ENCODE measurements around the gene RPA3. TPM values are rescaled to one million over a fixed set of nuclear protein-coding genes. Genes with fewer than 3 reads are reported as not detected.

RPA3 gene
- total RNA-seq, 1 experiment from 2014 or later, result 87.5 TPM

DNA sequence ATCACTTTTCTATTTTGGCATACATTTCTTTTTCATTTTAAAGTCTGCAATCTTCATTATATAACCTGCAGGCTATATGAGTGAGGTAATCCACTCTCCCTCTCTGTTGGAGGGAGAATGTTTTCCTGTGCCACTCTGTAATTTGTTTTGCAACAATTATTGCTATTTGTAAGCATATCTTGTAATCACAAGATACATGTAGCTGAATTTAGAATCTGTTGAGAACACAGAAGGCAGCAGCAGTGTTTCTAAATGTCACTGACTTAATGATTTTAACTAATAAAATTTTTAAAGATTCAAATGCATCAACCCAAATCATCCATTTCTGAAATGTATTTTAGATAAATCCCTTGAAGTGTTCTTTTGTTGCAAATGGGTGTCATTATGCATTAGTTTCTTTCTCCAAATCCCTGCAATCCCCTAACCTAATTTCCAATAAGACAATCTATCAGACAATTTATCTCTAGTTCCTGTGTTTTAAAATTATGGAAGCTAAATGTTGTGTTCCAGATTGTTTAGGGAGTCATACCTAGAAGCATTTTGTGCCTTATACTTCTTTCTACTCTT, 97.7 kb downstream of the RPA3 start:
- ATAC-seq (no peak), DNase-seq (ENCODE audit: low read depth, low spot score) (no peak)
- no peaks in the 10 kb centered on the region for H3K4me1 ChIP-seq (ENCODE audit: control insufficient read depth in 1 of 2, insufficient read depth in 2 of 2, low read length in 2 of 2)
- H3K4me3 ChIP-seq (replicated peaks in 1 of 2; ENCODE audit: low read depth in 1 of 2, low read length in 2 of 2), result no peak overlapping the region
- no peaks in the 10 kb centered on the region for H3K9me3 ChIP-seq (ENCODE audit: control insufficient read depth in 1 of 2, insufficient read depth in 1 of 2, low read depth in 1 of 2, low read length in 2 of 2)
- no peaks in the 10 kb centered on the region for H3K27me3 ChIP-seq (ENCODE audit: insufficient read depth, low read length)
- no peak overlapping the region for H2AFZ ChIP-seq (ENCODE audit: low read depth, low read length, poor library complexity, severe bottlenecking)
- POLR2A ChIA-PET, result no interaction called here
- intact Hi-C loops (cut with micrococcal nuclease), result no loop called here
- no peak overlapping the region for H3K4me2 ChIP-seq (ENCODE audit: low read length)
- H3K79me2 ChIP-seq (ENCODE audit: insufficient read depth, low read length), result no peaks in the 10 kb centered on the region
- H3K27ac ChIP-seq (ENCODE audit: low read depth, low read length), result no peak overlapping the region
- no peak for TF ChIP-seq MAX (IDR thresholded peaks at IDR 0.05)
- no peak for TF ChIP-seq POLR2A (IDR thresholded peaks at IDR 0.05; ENCODE audit: borderline replicate concordance, extremely low read depth, insufficient read depth, insufficient read length)
- no peak for TF ChIP-seq EZH2phosphoT487 (IDR thresholded peaks at IDR 0.05; ENCODE audit: borderline replicate concordance)
- H3K9ac ChIP-seq (ENCODE audit: low read length), result no peak overlapping the region
- BruUV-seq (replicated peaks), result no TSS peak
- no peaks in the 10 kb centered on the region for H3K36me3 ChIP-seq (ENCODE audit: control insufficient read depth in 1 of 2, insufficient read depth in 2 of 2, low read length in 2 of 2)
- no peaks in the 10 kb centered on the region for H3K9me2 ChIP-seq (ENCODE audit: insufficient read depth)
- CTCF ChIA-PET, result no interaction called here
- no peaks in the 10 kb centered on the region for H4K20me1 ChIP-seq (ENCODE audit: insufficient read depth)
- RAD21 ChIA-PET (ENCODE audit: low non-redundant PET in 1 of 2, low total read pairs in 2 of 2, uncharacterized antibody in 2 of 2, unreplicated experiment in 2 of 2), result no interaction called here

DNA sequence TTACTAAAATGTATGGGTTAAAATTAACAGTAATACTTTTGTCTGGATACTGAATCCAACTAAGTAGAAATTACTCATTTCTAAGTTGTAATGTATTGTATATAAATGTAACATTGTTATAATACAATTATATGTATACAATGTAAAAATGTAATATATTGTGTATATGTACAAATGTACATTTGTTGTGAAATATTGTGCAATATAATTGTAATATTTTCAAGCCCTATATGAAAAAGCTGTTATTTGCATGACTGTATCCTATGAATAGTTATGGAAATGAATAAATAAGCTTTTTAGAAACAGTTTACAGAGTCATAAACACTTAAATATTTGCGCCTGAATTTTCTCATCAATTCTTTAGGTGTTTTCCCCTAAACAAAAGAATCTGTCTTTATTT, 98.2 kb downstream of the RPA3 start:
- Histone ChIP-seq H3K9me3 (ENCODE audit: control insufficient read depth in 1 of 2, insufficient read depth in 1 of 2, low read depth in 1 of 2, low read length in 2 of 2) (no peaks in the 10 kb centered on the region), H3K9ac (ENCODE audit: low read length) (no peak overlapping the region), H3K9me2 (ENCODE audit: insufficient read depth) (no peaks in the 10 kb centered on the region), H3K79me2 (ENCODE audit: insufficient read depth, low read length) (no peaks in the 10 kb centered on the region), H3K4me1 (ENCODE audit: control insufficient read depth in 1 of 2, insufficient read depth in 2 of 2, low read length in 2 of 2) (no peaks in the 10 kb centered on the region), H3K36me3 (ENCODE audit: control insufficient read depth in 1 of 2, insufficient read depth in 2 of 2, low read length in 2 of 2) (no peaks in the 10 kb centered on the region), H3K27me3 (ENCODE audit: insufficient read depth, low read length) (no peaks in the 10 kb centered on the region), H2AFZ (ENCODE audit: low read depth, low read length, poor library complexity, severe bottlenecking) (no peak overlapping the region), H4K20me1 (ENCODE audit: insufficient read depth) (no peaks in the 10 kb centered on the region), H3K4me2 (ENCODE audit: low read length) (no peak overlapping the region), H3K27ac (ENCODE audit: low read depth, low read length) (no peak overlapping the region), H3K4me3 (replicated peaks in 1 of 2; ENCODE audit: low read depth in 1 of 2, low read length in 2 of 2) (no peak overlapping the region)
- ATAC-seq, result no peak
- BruUV-seq (replicated peaks), result no TSS peak
- ChIA-PET RAD21 (ENCODE audit: low non-redundant PET in 1 of 2, low total read pairs in 2 of 2, uncharacterized antibody in 2 of 2, unreplicated experiment in 2 of 2) (no interaction called here), CTCF (no interaction called here), POLR2A (no interaction called here)
- DNase-seq (ENCODE audit: low read depth, low spot score), result no peak
- intact Hi-C loops (cut with micrococcal nuclease), result no loop called here
- TF ChIP-seq SP1 (IDR thresholded peaks at IDR 0.05; ENCODE audit: low read depth), result no peak
- no peak for TF ChIP-seq EZH2 (IDR thresholded peaks at IDR 0.05)
- no peak for TF ChIP-seq TCF7L2 (IDR thresholded peaks at IDR 0.05; ENCODE audit: borderline replicate concordance, extremely low read depth, insufficient read depth, insufficient read length)
- TF ChIP-seq REST (IDR thresholded peaks at IDR 0.05; ENCODE audit: low read depth), result no peak
- no peak for TF ChIP-seq ZNF274 (IDR thresholded peaks at IDR 0.05; ENCODE audit: low read depth, low read length)
- no peak for TF ChIP-seq FOSL1 (IDR thresholded peaks at IDR 0.05; ENCODE audit: low read depth)
- no peak for TF ChIP-seq CEBPB (IDR thresholded peaks at IDR 0.05; ENCODE audit: low read depth)
- TF ChIP-seq, protein P1, sequence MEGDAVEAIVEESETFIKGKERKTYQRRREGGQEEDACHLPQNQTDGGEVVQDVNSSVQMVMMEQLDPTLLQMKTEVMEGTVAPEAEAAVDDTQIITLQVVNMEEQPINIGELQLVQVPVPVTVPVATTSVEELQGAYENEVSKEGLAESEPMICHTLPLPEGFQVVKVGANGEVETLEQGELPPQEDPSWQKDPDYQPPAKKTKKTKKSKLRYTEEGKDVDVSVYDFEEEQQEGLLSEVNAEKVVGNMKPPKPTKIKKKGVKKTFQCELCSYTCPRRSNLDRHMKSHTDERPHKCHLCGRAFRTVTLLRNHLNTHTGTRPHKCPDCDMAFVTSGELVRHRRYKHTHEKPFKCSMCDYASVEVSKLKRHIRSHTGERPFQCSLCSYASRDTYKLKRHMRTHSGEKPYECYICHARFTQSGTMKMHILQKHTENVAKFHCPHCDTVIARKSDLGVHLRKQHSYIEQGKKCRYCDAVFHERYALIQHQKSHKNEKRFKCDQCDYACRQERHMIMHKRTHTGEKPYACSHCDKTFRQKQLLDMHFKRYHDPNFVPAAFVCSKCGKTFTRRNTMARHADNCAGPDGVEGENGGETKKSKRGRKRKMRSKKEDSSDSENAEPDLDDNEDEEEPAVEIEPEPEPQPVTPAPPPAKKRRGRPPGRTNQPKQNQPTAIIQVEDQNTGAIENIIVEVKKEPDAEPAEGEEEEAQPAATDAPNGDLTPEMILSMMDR (IDR thresholded peaks at IDR 0.05 in 2 of 3, conservative IDR thresholded peaks at IDR 0.05 in 1 of 3; ENCODE audit: borderline replicate concordance in 1 of 3, insufficient read depth in 1 of 3, low read depth in 2 of 3, low read length in 2 of 3), result no peak
- TF ChIP-seq SRF (IDR thresholded peaks at IDR 0.05; ENCODE audit: low read depth), result no peak
- TF ChIP-seq ZFX (IDR thresholded peaks at IDR 0.05), result no peak
- TF ChIP-seq SIN3A (IDR thresholded peaks at IDR 0.05; ENCODE audit: low read depth), result no peak
- TF ChIP-seq YY1 (IDR thresholded peaks at IDR 0.05; ENCODE audit: extremely low read depth, insufficient replicate concordance, low read depth, low read length), result no peak
- no peak for TF ChIP-seq EGR1 (IDR thresholded peaks at IDR 0.05; ENCODE audit: low read depth)
- TF ChIP-seq ATF3 (IDR thresholded peaks at IDR 0.05), result no peak

All from HCT116 (cell line).